Fibroblast of skin of left biceps (primary cell): ENCODE results near the gene TMEM150B.
A peak's percentile ranks its signal among the peaks of the same experiment; 100 is the strongest.

Source experiments
- DNase-seq, 2 experiments: peaks; one replicate each; pipeline ENCODE4 v3.0.0-alpha.2; 2013; ENCODE audit warnings: low read depth in 2 of 2

The TMEM150B gene

DNA sequence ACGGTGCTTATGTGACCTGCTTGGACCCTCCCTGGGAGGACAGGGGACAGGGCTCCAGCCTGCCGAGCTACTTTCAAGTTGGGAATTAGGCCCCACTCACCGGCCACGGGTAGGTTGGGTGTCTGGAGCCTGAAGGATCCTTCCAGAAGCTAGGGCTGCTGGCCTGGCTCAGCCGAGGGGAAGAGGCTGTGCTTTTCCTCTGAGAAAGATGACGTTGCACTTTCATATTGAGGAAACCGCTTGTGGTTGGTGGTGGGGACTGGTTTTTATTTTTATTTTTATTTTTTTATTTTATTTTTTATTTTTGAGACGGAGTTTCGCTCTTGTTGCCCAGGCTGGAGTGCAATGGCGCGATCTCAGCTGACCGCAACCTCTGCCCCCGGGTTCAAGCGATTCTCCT is at the start of gene TMEM150B:
Gene TMEM150B, minus strand, starts transcription at position 170 of the 400 bp plus-strand sequence. CDS start 4,305 bp downstream, outside the sequence.
- no peak for DNase-seq

DNA sequence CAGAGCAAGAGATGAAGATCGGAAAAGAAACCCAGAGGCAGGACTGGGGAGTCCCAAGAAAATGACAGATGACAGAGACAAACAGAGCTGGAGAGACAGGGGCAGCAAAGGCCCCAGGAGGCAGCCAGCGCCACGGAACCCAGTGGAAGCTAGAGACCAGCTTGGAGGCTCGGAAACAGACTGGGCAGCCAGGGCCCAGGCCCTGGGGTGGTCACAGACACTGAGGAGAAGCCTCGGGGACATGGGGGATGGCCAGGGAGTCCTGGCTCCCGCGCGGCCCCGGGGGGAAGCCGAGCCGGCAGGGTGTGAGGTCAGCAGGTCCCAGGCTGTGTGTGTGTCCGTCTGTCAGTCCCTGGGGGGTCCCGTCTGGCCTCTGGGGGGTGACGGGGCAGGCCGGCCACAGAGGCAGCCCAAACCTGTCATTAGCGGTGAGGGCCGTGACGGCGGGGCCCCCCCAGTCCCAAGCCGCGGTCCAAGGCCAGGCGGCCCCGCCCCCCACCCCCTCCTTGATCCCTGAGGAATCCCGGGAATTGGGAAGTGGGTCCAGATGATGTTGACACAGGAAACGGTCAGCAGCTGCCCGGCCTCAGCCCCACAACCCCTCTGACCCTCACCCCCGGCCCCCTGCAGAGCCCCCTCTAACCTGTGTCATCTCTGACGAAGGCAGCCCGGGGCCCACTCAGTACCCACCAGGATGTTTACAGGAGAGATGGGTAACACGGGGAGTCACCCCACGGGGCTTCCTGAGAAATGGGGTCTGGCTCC is 49.0 kb upstream of the TMEM150B start:
- DNase-seq, result no peak

DNA sequence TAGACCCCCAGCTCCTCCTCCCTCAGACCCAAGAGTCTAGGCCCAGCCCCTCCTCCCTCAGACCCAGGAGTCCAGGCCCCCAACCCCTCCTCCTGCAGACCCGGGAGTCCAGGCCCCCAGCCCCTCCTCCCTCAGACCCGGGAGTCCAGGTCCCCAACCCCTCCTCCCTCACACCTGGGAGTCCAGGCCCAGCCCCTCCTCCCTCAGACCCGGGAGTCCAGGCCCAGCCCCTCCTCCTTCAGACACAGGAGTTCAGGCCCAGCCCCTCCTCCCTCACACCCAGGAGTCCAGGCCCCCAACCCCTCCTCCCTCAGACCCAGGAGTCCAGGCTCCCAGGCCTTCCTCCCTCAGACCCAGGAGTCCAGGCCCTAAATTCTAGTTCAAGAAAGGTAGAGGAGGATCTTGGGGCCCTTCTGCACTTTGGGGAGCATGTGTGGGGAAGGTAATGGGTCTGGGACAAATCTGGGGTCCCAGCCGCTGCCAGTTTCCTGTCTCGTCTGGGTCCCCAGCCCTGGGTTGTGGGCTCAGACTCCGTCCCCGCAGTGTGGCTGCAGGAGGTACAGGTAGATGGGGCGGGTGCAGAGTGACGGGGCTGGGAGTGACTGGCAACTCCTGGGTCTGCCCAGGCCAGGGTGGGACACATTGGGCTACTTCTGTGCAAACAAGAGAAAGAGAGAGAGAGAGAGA is 48.3 kb upstream of the TMEM150B start:
- no peak for DNase-seq

- DNase-seq, result peak in 1 of 2 experiments; percentile 24
These were observed 47.4 kb upstream of the TMEM150B start for GRCh38 chr19:55372316-55373081.

DNA sequence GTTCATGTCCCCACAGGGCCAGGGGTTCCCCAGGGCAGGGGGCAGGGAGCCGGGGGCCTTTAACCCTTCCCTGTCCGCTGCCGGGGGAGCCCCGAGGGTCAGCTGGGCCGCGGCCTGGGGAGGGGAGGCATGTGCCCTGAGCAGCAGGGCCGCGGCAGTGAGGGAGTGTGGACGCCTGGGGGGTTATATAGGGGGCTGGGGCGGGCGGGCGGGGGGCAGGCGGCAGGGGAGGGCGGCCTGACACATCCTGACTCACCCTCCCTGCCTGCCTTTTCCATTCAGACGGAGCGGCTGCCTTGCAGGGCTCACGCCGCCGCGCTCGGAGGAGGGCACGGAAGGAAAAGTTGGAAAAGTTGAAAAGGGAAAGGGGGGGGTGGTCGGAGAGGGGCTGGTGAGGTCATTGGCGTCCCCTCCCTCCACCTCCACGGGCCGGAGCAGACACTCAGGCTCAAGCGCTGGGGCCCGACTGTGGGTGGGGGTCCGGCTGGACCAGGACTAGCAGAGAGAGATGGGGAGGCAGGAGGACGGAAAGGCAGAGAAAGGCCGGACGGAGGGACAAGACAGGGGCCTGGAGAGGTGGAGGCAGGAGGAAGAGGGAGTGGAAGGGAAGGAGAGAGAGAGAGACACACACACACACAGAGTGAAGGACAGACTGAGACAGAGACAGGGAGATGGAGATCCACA is 45.3 kb upstream of the TMEM150B start, which contains the start of gene IL11:
Gene IL11, minus strand, starts transcription at position 159 of the 684 bp plus-strand sequence. Its CDS starts 153 bp downstream, at position 6.
- DNase-seq, result peak in 1 of 2 experiments; percentile 14

- peak; percentile 31 to 42 for DNase-seq
These were observed 44.6 kb upstream of the TMEM150B start for GRCh38 chr19:55369653-55370304.

GRCh38 chr19:55368701-55369563 is 43.8 kb upstream of the TMEM150B start:
- DNase-seq, result peak in 1 of 2 experiments; percentile 31

- DNase-seq, result no peak
These were observed 43.0 kb upstream of the TMEM150B start for GRCh38 chr19:55368106-55368505.

DNA sequence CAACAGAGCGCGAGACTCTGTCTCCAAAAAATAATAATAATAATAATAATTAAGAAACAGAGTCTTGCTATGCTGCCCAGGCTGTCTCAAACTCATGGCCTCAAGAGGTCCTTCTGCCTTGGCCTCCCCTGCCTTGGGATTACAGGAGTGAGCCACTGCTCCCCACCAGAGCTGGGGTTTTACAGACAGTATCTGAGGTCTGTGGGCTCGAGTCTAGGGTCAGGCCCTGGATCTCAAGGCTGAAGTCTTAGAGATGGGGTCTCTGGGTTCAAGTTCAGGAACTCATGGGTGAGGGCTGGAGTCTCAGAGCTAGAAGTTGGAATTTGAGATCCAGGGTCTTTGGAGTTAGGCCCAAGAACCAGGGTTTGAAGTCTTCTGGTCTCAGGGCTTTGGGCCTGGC is 41.6 kb upstream of the TMEM150B start:
- no peak for DNase-seq

DNA sequence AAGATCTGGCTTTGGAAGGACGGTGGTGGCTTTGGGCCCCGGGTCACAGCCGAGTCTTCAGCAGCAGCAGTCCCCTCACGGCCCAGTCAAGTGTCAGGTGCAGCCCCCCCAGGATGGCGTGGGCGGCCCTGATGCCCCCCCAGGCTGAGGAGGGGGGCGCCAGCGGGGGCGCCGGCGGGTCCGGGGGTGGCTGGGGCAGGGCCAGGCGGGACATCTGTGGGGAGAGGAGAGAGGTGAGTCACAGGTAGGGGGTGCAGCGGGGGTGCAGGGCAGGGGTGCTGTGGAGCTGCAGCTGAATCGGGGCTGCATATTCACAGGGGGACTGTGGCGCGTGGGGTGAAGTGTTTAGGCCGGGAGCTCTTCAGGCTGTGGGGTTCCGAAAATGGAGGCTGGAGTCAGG is 40.8 kb upstream of the TMEM150B start:
- no peak for DNase-seq

- no peak for DNase-seq
These were observed 40.1 kb upstream of the TMEM150B start for GRCh38 chr19:55365245-55365644.

DNA sequence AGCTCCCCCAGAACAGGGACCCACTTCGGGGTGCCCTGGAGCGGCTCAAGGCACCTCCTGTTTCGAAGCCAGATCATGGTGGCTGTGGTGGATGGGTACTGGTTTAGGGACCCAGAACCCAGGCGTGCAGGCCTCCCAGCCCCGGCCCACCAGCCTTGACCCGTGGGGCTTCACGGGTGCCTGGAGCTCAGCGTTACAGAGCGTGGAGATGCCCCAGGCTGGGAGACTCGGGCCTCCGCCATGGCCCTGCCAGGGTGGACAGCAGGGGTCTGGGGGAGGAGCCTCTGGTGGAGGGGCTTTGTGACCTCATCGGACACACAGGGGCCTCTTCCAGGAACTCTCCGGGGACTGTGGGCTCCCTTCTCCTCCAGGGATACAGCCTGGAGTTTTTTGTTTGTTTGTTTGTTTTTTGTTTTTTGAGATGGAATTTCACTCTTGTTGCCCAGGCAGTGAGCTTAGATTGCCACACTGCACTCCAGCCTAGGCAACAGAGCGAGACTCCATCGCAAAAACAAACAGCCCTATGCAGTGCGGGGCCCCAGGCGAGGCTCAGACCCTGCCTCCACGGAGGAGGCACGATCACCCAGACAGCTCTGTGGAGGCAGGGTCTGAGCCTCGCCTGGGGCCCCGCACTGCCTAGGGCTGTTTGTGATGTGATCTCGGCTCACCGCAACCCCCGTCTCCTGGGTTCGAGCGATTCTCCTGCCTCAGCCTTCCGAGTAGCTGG is 38.0 kb upstream of the TMEM150B start, which contains the start of gene GARIN5B:
Gene GARIN5B, minus strand, starts transcription at position 271 of the 727 bp plus-strand sequence. Its CDS starts 194 bp downstream, at position 77.
- DNase-seq, result no peak

GRCh38 chr19:55362174-55362989 is 37.2 kb upstream of the TMEM150B start:
- no peak for DNase-seq

DNA sequence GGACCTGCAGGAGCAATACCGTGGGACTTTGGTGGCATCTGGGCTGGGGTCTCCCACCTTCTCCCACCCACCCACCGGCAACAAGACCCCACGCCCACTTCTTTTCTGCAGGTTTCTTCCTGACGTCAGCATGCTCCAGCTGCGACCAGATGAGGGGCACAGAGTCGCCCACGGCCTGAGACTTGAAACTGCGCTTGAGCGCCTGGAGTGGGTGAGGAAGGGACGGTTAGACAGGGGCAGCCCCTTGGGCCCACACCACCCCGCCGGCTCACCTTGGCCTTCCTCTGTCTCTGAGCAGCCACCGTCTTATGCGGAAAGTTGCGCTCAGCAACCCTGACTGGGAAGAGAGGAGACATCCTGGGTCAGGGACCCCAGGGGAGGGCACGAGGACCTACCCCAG is 35.8 kb upstream of the TMEM150B start:
- DNase-seq, result no peak

GRCh38 chr19:55358943-55359908 is 34.1 kb upstream of the TMEM150B start:
- DNase-seq, result no peak

- no peak for DNase-seq
These were observed 33.4 kb upstream of the TMEM150B start for GRCh38 chr19:55358493-55358892.

DNA sequence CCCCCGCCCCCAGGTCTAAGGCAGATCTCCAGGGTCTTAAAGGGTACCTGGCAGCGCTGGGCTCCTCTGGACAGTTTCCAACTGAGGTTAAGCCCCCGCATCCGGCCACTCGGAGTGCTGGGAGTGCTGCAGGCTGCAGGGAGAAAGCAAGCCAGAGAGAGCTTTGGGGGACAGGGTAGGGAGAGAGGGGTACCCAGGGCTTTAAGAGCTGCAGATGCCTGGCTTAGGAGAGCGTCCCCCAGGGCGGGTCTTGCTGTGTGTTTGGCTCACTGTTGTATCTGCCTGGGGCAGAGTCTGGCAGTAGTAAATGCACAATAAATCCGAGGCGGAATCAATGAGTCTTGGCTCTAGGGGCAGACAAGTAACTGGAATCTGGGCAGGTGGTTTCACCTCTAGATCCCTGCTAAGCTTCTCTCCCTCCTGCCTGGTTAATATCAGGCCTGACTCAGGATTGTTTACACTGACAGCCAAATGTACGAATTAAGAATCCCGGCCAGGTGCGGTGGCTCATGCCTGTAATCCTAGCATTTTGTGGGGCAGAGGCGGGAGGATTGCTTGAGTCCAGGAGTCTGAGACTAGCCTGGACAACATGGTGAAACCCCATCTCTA is 30.2 kb upstream of the TMEM150B start:
- DNase-seq, result no peak
